ENCODE data around the gene CNMD. TPM values are rescaled to one million over a fixed set of nuclear protein-coding genes. Genes with fewer than 3 reads are reported as not detected.
"Not testable (repeated sequence)": the region's sequence is repeated elsewhere in the genome, so short reads cannot be mapped to it uniquely, and the experiment has no call there.

Gene CNMD
- total RNA-seq, 1 donor from 2014 or later, result not detected

GRCh38 chr13:52723181-52723580, 16.4 kb downstream of the CNMD start:
- no peak overlapping the region for H3K4me3 ChIP-seq
- DNase-seq, result no peak
- peaks cover 14% of the 10 kb centered on the region for H3K9me3 ChIP-seq (replicated peaks)
- no peaks in the 10 kb centered on the region for H3K4me1 ChIP-seq
- H3K36me3 ChIP-seq, result no peaks in the 10 kb centered on the region
- TF ChIP-seq CTCF (IDR thresholded peaks at IDR 0.05; ENCODE audit: borderline replicate concordance), result no peak
- no peak overlapping the region for H3K27ac ChIP-seq (replicated peaks)
- H3K27me3 ChIP-seq (ENCODE audit: low read depth), result no peaks in the 10 kb centered on the region
- intact Hi-C loops (cut with micrococcal nuclease), result no loop called here

GRCh38 chr13:52721356-52721755, 18.3 kb downstream of the CNMD start:
- intact Hi-C loops (cut with micrococcal nuclease); H3K36me3 ChIP-seq; H3K27me3 ChIP-seq (ENCODE audit: low read depth); H3K4me3 ChIP-seq; H3K27ac ChIP-seq (replicated peaks); DNase-seq; H3K4me1 ChIP-seq: not testable (repeated sequence)
- peaks cover 16% of the 10 kb centered on the region for H3K9me3 ChIP-seq (replicated peaks)

- H3K4me3 ChIP-seq; H3K27me3 ChIP-seq (ENCODE audit: low read depth); H3K36me3 ChIP-seq; H3K4me1 ChIP-seq; DNase-seq; intact Hi-C loops (cut with micrococcal nuclease); H3K27ac ChIP-seq (replicated peaks): not testable (repeated sequence)
- peaks cover 16% of the 10 kb centered on the region for H3K9me3 ChIP-seq (replicated peaks)
Observed at GRCh38 chr13:52720904-52721303, 18.7 kb downstream of the CNMD start.

GRCh38 chr13:52713894-52714293, 25.7 kb downstream of the CNMD start:
- intact Hi-C loops (cut with micrococcal nuclease), result no loop called here
- no peak overlapping the region for H3K4me3 ChIP-seq
- no peak overlapping the region for H3K27ac ChIP-seq (replicated peaks)
- DNase-seq, result peak; percentile 26
- H3K9me3 ChIP-seq (replicated peaks), result peaks cover 16% of the 10 kb centered on the region
- H3K36me3 ChIP-seq, result no peaks in the 10 kb centered on the region
- TF ChIP-seq CTCF (IDR thresholded peaks at IDR 0.05; ENCODE audit: borderline replicate concordance), result no peak
- H3K4me1 ChIP-seq, result no peaks in the 10 kb centered on the region
- no peaks in the 10 kb centered on the region for H3K27me3 ChIP-seq (ENCODE audit: low read depth)

- H3K27me3 ChIP-seq (ENCODE audit: low read depth), result no peaks in the 10 kb centered on the region
- H3K4me1 ChIP-seq, result no peaks in the 10 kb centered on the region
- no peaks in the 10 kb centered on the region for H3K36me3 ChIP-seq
- intact Hi-C loops (cut with micrococcal nuclease), result no loop called here
- H3K27ac ChIP-seq (replicated peaks), result no peak overlapping the region
- no peak for TF ChIP-seq CTCF (IDR thresholded peaks at IDR 0.05; ENCODE audit: borderline replicate concordance)
- no peak overlapping the region for H3K4me3 ChIP-seq
- H3K9me3 ChIP-seq (replicated peaks), result peaks cover 9% of the 10 kb centered on the region
- no peak for DNase-seq
Observed at GRCh38 chr13:52712385-52712784, 27.2 kb downstream of the CNMD start.

GRCh38 chr13:52711286-52711685, 28.3 kb downstream of the CNMD start:
- Histone ChIP-seq H3K36me3 (no peaks in the 10 kb centered on the region), H3K27me3 (ENCODE audit: low read depth) (no peaks in the 10 kb centered on the region), H3K4me3 (no peak overlapping the region), H3K4me1 (no peaks in the 10 kb centered on the region), H3K27ac (replicated peaks) (no peak overlapping the region), H3K9me3 (replicated peaks) (peaks cover 1% of the 10 kb centered on the region)
- DNase-seq, result no peak
- TF ChIP-seq CTCF (IDR thresholded peaks at IDR 0.05; ENCODE audit: borderline replicate concordance), result no peak
- intact Hi-C loops (cut with micrococcal nuclease), result no loop called here

GRCh38 chr13:52708266-52708665, 31.4 kb downstream of the CNMD start:
- H3K9me3 ChIP-seq (replicated peaks); H3K27me3 ChIP-seq (ENCODE audit: low read depth); DNase-seq; intact Hi-C loops (cut with micrococcal nuclease); H3K4me3 ChIP-seq; H3K4me1 ChIP-seq; H3K27ac ChIP-seq (replicated peaks); H3K36me3 ChIP-seq: not testable (repeated sequence)

Data from left ventricle myocardium inferior (tissue), 1 donor.